Dedifferentiated amniotic fluid mesenchymal stem cell (primary cell): ENCODE results near the gene FBXW5.

Experiments used
- DNase-seq: peaks from one replicate; pipeline ENCODE4 v3.0.0-alpha.2; 2016; ENCODE audit errors: extremely low spot score

FBXW5 gene

GRCh38 chr9:136978073-136978864 lies 33.7 kb upstream of the FBXW5 start:
- DNase-seq: no peak

- no peak for DNase-seq
Observed at GRCh38 chr9:136977649-136978072, 33.1 kb upstream of the FBXW5 start.

DNA sequence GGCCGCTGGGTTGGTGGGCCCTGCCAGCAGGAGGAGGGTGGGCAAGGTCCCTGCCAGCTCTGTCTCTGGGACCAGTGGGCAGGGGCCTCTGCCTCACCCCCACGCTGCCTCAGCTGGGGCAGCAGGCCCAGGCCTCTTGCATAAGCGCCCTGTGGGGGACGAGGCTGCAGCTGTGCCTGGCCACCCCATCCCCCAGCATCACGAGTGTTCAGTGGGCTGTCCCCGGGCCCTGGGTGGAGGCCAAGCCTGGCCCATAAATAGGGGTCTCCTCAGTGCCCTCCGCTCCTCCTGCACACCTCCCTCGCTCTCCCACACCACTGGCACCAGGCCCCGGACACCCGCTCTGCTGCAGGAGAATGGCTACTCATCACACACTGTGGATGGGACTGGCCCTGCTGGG lies 32.7 kb upstream of the FBXW5 start, which contains the start of gene PTGDS:
PTGDS (plus strand) TSS at position 282 of the 400 bp plus-strand sequence; CDS start at position 357, 75 bp downstream.
- no peak for DNase-seq

DNA sequence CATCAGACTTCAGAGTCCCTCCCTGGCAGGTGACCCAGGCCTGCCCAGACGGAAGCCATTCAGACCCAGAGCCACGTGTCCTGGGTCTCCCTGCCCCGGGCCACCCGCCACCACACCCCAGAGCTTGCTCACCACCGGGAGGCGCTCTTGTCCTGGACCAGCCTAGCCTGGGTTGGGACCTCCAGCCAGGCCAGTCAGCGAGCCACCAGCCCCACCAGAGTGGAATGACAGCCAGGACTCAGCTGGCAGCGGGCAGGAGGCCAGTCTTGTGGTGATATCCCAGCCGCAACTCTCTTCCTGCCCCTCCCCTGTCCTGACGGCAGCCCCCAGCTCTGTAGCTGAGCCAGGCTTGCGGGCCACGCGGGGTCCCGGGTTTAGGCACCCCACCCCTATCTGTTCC lies 31.1 kb upstream of the FBXW5 start:
- DNase-seq: no peak

DNA sequence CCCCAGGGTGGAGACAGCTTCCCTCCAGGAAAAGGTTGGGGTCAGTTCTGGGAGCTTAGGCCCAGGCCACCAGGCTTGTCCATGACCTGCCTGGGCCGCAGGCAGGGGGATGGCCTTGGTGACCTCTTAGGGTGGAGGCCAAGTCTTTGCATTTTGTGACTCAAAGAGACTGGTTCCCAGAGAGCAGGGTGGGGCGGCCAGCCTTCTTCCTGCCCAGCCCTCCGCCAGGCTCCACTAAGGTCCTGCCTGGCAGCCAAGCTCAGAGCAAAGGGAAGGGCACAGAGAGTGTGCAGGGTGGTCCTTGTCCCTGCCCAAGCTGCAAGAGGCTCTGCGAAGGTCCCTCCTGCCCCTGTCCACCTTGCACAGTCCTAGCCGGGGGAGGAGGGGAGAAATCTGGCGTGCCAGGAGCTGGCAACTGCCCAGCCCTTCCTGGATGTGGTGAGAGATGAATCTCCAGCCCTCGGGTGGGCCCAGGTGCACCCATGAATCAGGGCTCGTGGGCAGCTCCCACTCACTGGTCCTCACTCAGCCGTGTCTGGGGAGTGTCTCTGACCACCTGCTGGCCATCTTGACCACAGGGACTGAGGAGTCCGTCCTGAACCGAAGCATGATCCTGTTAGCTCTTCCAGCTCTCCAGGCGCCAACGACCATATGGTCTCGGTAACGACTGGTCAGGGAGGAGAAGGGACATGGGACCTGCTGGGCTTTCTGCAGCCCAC lies 30.4 kb upstream of the FBXW5 start:
- no peak for DNase-seq

DNA sequence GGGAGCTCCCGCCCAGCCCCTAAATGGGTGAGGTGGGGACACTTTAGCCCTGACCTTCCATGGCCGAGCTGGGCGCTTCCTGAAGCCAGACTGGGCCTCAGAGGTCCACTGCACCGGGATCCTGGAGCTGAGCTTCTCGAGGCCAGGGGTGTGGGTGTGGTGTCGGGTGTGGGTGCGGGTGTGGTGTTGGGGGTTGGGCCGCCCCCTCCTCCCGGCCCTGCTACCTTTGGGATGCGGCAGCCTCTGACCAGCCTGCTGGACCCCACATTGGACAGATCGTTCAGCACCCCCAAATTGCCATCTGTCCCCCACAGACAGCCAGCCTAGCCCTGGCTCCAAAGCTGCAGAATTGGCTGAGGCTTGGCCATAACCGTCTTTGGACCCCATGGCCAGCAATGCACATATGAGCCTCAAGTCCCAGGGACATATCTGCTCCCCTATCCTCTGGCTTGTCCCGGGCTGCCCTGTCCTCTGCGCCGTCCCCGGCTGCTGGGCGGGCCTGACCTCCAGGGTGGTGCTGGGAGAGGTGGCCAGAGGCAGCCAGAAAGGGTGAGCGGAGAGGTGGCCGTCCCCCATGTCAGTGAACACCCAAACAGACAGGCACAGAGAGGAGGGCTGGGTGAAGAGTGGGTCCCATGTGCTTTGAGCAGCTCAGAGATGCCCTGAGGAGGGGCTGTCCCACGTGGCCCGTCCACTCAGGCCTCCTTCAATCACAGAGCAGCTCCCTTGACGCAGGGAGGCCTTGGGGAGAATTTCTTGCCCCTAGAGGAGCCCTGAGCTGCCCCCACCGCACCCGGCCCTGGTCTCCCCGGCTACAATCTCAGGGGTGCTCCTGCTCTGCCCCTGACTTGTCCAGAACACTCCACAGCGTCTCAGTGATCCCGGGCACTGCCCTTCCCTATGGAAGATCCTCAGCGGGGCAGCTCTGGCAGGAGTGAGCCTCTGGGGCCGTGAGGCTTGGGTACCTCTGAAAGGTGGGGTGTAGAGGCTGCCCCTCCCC lies 29.4 kb upstream of the FBXW5 start:
- no peak for DNase-seq

GRCh38 chr9:136972743-136973142 lies 28.2 kb upstream of the FBXW5 start:
- no peak for DNase-seq

- no peak for DNase-seq
Observed at GRCh38 chr9:136972335-136972734, 27.8 kb upstream of the FBXW5 start.

DNA sequence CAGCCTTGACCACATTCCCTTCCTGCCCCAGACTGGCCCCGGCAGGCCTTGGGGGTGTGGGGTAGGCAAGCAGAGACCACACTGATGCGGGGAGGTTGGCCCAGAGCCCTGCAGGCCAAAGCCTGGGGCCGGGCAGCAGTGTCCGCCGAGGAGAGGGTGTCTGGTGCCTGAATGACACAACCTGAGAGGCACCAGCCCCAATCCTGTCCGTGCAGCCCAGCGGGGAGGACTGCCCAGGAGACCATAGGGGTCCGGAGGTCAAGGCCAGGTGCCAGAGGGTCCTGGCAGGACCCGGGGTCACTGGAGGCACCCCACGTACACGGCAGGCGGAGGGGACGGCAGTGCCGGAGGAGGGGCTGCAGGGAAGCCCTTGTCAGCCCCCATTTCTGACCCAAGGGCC lies 27.2 kb upstream of the FBXW5 start:
- DNase-seq: no peak

DNA sequence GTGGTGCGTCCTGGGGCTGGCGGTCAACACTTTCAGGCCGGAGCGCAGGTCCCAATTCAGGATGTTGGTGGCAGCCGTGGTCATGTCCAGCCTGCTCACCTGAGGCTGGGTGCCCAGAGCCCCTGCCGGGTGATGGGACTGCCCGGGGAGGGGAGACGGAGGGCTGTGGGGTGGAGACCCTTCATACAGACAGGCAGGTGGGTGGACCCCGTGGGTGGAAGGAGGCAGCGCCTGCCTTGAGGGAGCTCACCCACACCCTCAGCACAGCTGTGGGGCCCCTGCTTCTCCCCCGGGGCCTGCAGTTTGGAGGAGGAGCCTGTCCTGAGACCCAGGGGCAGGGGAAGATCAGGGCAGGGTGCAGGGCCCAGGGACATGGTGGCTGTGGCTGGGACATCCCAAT lies 25.8 kb upstream of the FBXW5 start:
- no peak for DNase-seq

- DNase-seq: no peak
Observed at GRCh38 chr9:136969774-136970173, 25.2 kb upstream of the FBXW5 start.

GRCh38 chr9:136969150-136969549 lies 24.6 kb upstream of the FBXW5 start:
- no peak for DNase-seq

GRCh38 chr9:136968333-136969127 lies 24.0 kb upstream of the FBXW5 start:
- DNase-seq: no peak

GRCh38 chr9:136965771-136966484 lies 21.4 kb upstream of the FBXW5 start:
- DNase-seq: no peak

DNA sequence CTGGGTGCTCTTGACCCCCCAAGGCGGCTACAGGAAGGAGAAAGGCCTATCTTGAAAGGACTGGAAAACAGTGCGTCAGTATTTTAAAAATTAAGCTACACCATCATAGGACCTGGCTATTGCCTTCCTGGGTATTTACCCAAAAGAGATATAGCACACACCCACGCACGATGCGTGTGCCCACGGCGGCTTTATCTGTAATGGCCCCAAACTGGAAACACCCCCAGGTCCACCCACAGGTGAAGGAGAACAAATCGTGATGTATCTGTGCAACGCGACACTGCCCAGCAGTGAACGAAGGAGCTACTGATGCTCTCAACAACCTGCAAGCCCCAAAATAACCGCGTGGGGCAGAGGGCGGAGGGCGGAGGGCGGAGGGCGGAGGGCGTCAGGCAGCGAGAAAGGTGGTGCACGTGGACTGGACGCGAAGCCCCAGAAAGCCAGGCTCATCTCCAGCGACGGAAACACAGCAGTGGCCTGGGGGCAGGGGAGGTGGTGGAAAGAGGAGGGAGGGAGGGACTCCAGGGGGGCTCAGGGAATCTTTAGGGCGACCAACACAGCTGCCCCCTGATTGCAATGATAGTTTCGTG lies 20.4 kb upstream of the FBXW5 start:
- DNase-seq: no peak

DNA sequence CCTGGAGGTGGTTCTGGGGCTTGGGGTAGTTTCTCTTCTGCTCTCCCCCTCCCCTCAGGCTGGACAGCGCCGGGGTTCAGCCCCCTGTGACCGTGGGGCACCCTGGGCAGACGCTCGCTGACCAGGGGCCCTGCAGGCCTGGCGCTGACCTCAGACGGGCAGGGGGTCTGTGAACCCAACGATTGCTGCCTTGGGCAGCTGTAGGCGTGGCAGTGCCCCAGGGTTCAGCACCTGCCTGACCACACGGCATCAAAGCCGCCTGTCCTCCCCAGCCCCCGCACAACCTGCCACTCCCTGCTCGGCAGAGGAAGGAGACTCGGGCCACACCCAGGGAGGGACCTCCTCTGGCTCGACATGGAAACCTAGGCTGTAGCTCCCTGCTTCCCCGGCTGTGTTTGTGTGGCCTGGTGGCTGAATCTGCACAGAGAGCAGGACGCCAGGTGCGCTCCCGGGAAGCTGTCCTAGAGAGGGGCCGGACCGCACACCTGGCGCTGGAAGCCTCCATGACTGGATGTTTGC lies 19.7 kb upstream of the FBXW5 start:
- no peak for DNase-seq

DNA sequence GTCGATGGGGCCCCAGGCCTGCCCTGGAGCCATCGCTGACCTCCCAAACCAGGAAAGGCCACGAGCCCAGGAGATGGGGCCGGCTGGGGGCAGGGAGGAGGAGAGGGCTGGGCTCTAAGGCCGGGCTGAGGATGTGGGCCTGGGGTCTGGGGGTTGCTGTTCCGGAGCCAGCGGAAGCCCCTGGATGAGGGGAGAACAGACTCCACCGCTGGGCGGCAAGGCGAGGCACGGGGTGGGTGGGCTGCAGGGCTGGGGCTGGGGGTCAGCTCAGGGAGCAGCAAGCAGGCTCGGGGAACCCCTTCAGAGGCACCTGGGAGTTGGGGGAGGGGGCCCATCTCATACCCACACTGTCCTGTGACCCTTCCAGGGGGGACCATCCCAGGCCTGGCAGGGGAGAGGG lies 19.2 kb upstream of the FBXW5 start:
- DNase-seq: no peak

DNA sequence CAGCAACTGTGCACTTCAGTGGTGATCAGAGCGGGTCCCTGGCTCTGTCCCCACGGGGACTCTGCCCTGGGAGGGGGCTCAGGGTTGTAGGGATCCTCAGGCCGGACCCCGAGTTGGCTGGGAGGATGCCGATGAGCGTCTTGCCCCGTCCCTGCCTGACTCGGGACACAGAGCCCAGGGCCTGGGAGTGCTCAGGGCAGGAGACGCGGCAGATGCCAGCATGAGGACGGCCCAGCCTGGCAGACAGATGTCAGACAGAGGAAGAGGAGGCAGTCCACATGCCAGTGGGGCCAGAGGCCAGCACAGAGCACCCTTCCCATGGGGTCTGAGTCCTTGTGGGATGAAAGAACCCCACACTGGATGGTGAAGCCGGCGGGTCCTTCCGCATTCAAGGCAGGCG lies 18.8 kb upstream of the FBXW5 start:
- DNase-seq: no peak

DNA sequence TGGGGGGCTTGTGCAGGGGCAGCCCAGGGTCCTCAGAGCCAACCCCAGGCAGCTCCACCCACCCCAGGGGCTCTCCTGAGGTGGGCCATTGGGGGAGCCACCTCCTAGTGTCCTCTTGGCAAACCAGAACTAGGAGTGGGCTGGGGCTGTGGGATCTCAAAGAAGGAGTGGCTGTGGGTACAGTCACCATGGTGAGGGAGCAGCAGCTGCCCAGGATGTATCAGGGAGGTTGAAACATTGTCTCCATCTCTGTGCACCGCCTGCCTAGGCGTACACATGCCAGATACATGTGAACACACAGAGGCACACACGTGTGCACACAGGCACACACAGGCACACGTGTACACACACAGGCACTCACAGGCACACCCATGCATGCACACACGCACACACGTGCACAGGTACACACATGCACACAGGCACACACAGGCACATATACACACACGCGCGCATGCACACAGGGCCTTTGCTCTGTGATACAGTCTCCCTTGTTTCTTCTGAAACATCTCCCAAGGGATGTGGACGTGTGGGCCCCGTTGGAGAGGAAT lies 18.2 kb upstream of the FBXW5 start:
- DNase-seq: no peak

GRCh38 chr9:136962163-136962562 lies 17.6 kb upstream of the FBXW5 start:
- no peak for DNase-seq
